HG03432 (cell line): ENCODE data around the gene EPHB1.
"Not testable (repeated sequence)": the region's sequence is repeated elsewhere in the genome, so short reads cannot be mapped to it uniquely, and the experiment has no call there.

ENCODE experiments used
- ATAC-seq: cut with Tn5 transposase; IDR thresholded peaks from one replicate; pipeline ENCODE4 v1.9.1; 2021; ENCODE audit warnings: mild to moderate bottlenecking, moderate library complexity; ENCODE audit not compliant: unreplicated experiment

EPHB1 gene

DNA sequence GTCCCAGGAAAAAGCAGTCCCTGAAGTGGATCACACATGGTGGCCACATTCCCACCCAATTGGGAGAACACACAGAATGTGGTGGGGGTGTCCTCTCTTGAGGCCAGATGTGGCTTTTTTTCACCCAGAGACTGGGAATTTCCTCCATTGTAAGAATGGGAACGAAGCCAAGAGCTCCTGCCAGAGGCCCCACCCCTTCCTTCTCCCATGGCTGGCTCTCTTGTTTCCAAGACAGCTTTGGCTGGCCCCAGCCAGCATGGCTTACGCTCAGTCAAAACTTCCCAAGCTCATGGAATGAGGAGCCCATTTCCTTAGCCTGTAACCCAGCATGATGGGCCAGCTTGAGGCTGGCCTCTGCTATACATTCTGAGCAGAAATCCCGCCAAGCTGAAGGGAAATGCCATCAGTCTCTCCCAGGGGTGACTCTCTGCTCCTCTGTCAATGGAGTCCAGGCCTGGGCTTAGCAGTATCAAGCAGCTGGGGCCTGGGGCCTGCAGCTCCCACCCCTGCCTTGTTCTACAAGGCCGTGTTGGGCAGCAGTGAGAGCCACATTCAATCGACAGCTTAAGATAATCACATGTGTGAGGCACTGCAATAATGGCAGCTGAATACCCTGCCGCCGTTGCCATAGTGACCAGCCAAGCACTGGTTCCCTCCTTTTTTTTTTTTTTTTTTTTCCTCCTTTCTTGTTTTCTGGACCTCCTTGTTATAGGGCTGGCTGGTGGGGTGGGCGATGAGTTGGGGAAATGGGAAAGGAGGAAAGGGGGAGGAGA lies 142.4 kb downstream of the EPHB1 start:
- ATAC-seq: no peak

DNA sequence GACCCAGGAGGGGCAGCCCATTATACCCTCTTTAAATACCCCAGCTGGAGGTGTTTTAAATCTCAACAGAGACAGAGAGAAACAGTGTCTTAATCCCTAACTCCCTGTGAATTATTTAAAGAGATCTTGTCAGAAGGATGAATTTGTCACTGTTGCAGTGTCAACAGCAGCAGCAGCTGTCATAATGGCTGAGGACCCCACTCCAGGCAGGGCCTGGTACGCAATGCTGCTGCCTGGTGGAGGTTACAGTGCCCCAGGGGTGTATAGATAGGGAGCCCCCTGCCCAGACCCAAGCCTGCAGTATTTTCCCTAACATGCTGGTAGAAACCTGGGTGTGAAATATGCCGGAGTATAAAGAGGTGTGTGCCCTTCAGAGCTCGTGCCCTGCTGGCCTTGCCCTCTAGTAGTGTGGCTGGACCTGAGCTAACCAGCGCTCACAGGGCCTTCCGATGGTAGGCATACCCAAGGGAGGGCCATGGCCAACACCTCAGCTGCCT lies 143.0 kb downstream of the EPHB1 start:
- no peak for ATAC-seq

DNA sequence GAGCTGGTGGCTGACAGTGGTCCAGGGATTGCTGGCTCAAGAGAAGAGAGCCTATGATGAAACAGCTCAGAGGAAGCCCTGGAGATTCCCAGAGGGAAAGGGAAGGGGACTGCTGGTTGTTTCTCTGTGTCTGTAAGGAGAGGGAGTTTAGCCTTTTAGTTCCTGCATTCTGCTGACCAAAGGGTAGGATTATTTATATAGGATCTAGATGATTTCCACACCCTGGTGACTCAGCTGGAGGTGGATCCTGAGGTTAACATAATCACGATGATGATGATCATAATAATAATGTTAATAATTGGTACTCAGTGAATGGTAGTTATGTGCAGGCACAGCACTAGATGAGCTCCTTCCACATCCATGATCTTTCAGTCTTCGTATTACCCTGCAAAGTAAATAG lies 144.9 kb downstream of the EPHB1 start:
- no peak for ATAC-seq

GRCh38 chr3:134941820-134942219 lies 146.8 kb downstream of the EPHB1 start:
- ATAC-seq: no peak

GRCh38 chr3:134944429-134944828 lies 149.4 kb downstream of the EPHB1 start:
- no peak for ATAC-seq

DNA sequence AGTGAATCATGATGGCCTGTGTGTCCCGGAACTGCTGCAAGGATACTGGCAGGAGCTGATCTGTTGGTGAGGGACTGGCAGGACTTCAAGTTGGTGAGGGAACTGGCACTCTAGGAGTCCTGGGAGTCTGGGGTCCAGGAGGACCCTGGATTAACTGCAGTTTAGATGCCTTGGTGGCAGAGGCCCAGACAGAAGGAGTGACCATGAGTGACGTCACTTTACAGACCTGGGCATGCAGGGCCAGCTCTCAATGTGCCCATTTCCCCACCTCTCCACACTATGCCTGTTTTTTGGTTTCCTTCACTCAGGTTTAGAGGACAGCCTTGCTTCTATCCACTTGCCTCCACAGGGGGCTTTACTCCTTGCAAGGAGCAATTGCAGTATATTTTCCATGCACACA lies 154.1 kb downstream of the EPHB1 start:
- ATAC-seq: no peak

DNA sequence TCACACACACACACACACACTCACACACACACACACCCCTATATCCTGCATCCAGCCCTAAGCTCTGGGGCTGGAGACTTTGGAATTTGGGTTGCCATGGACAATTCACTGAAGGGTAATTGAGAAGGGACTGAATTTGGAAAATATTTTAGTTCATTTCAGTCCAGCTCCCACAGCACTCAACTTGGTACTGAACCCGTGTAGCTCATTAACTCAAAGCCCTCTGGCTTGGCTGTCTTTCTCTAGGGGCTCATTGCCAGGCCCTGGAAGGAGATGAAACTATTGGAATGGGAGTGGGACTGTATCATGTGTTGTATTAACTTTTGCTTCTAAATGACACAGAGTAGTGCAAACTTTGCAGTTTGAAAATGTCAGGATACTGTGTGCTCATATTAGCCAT lies 157.3 kb downstream of the EPHB1 start:
- no peak for ATAC-seq

DNA sequence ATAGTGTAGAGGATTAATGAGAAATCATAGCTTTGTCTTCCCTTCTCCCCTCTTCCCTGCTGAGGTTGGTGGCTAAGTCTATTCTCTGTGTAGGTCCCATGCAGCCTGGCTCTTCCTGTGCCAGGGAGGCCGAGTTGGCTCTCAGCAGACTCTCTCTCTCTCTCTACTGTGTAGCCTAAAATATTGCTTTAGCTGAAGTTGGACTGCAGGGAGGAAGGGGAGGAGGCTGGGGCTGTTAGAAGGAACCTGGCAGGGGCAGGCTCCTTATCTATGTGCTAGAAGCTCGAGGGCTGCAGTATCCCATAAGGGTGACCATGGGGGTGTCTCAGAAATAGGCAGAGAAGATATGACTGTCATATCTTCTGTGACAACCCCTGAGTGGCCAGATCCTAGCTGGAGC lies 160.8 kb downstream of the EPHB1 start:
- ATAC-seq: peak; percentile 17

GRCh38 chr3:134956395-134956794 lies 161.3 kb downstream of the EPHB1 start:
- ATAC-seq: peak; percentile 77

GRCh38 chr3:134956844-134957243 lies 161.8 kb downstream of the EPHB1 start:
- ATAC-seq: peak; percentile 16

- no peak for ATAC-seq
These were observed 164.5 kb downstream of the EPHB1 start for GRCh38 chr3:134959516-134959915.

GRCh38 chr3:134964226-134964625 lies 169.2 kb downstream of the EPHB1 start:
- no peak for ATAC-seq

DNA sequence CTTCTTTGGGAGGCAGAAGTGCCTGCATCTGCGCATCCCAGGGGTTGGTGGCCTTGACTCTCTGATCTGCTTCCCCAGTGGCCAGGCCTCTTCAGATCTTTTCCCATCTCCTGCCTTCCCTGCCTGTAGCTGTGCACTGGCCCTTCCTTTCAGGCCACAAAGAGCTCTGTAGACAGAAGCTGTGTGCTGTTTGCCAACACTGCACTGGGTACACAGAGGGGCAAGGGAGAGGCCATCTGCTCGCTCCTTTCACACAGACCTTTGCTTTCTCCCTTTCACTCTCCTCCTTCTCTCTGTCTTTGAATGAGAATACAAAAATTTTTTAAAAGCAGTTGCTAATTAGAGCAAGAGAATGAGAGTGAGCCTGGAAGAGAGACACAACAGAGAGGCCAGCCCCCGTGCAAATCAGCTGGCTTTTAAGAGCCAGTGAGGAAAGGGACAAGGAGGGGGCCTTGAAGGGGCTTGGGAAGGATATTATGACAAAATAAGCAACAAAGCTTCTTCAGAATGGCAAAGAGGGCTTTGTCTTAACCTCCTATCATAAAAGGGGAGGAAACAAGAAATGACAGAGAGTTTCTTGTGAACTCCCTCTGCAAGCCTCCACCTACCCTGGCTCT lies 170.9 kb downstream of the EPHB1 start:
- ATAC-seq: no peak

DNA sequence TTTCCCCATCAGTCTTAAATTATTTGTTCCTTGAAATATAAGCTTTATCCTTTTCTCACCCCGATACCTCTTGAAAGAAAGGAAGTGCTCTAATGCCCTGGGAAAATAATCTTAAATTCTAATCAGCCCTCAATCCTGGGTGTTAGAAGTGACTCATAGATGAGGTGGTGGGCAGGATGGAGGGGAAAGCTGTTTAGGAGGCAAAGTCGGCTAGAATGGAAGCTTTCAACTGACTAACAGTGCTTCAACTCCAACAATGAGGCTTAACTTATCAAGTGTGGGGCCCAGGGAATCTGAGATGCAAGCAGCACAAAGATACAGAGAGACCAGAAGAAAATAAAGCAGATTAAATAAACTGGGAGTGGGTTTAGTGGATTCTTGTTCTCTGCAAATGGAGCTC lies 175.8 kb downstream of the EPHB1 start:
- no peak for ATAC-seq

DNA sequence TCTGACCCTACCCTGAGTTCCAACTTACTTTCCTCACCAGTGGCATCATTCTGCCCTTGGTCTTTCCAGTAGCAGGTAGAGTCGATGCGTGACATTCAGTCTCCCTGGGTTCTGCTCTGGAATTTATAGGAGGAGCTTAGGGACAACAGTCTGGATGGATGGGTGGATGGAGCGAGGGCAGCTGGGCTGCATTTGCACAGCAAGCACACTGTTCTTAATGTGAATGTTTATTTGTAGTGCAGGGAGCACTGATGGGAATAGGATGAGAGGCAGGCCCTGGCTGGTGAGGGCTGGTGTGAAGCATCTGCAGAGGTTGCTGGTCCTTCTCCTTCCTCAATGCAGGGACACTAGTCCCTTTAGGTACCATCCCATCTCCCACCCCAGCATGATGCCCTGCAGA lies 176.2 kb downstream of the EPHB1 start:
- no peak for ATAC-seq

GRCh38 chr3:134971907-134972306 lies 176.8 kb downstream of the EPHB1 start:
- ATAC-seq: not testable (repeated sequence)

GRCh38 chr3:134972836-134973455 lies 177.9 kb downstream of the EPHB1 start:
- no peak for ATAC-seq

DNA sequence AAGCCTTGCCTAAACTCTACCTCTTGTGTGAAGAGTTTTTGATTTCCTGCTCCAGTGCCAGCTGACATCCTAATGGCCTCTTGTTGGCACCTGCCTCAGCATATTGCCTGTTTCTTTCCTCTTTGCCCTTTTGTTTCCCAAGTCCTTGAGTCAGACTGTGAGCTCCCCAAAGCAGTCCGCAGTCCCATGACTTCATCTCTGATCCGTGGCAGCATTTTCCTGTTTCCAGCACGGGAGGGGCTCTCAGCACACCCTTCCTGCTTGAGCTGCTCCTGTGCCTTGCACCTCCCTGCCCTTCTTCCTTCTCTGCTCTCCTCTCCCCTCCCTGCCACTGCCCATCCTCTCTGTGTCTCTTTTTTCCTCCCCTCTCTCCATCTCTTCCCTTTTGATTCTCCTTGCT lies 179.6 kb downstream of the EPHB1 start:
- ATAC-seq: no peak

GRCh38 chr3:134976948-134977347 lies 181.9 kb downstream of the EPHB1 start:
- ATAC-seq: no peak

DNA sequence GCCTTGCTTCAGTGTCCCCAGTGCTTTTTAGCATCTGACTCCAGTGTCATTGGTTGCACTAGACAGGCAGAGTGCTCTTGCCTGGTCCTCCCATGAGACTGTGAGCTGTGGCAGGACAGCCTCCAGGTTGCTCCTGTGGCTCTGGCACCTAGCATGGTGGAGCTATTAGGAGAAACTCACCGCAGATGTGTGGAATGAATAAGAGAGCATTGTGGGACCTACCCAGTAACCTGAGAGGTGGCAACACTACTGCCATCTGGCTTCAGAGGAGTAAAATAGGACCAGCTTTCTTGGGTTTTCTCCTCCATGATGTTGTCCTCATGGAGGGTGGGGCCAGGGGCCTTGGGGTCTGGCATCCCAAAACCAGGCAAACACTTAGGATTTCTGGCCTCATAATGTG lies 183.6 kb downstream of the EPHB1 start:
- ATAC-seq: no peak

- no peak for ATAC-seq
These were observed 191.0 kb downstream of the EPHB1 start for GRCh38 chr3:134985864-134986715.
